Melanocyte of skin (primary cell): Measurements from ENCODE around the gene RALY. TPM values are rescaled to one million over a fixed set of nuclear protein-coding genes. Genes with fewer than 3 reads are reported as not detected.

Experiments
- small RNA-seq, 2 donors: library from RNA; depleted of rRNA; stranded (forward); fragments of <200 nt; gene quantifications; one replicate each; pipeline ENCODE3, GENCODE V24; 2012
- total RNA-seq, 2 donors: library from RNA; depleted of rRNA; stranded (reverse); fragments of >200 nt; gene quantifications; 2 replicates each; pipeline ENCODE4 v1.2.3, GENCODE V29; 2012

The RALY gene
- 10 to 100 TPM; 66.1 to 80.9 TPM for total RNA-seq

GRCh38 chr20:33993576-33994221, at the start of gene RALY:
TSS of gene RALY (plus strand) at chr20:33993911. CDS start at chr20:34072075, 78,164 bp downstream.

GRCh38 chr20:34111702-34112599, 118.2 kb downstream of the RALY start, which contains the start of gene EIF2S2:
TSS of gene EIF2S2 (minus strand) at chr20:34112243. CDS start at chr20:34112110, 133 bp downstream.

Small RNA genes lying within 50 kb of the gene (small RNA-seq; reads per million reads assigned to genes)
- 0.04 to 0.06 reads per million in 2 donors for gene MIR4755

Other genes starting within 250 kb of the RALY start
- 10 to 100 TPM; 26.2 to 36.3 TPM for gene CHMP4B, start 182.6 kb upstream of the RALY start, total RNA-seq
- 10 to 100 TPM; 56.1 to 87.9 TPM for gene EIF2S2, start 118.3 kb downstream of the RALY start, total RNA-seq
- gene ASIP, start 247.5 kb downstream of the RALY start, total RNA-seq: not detected